Measurements from ENCODE around the gene COBLL1.

COBLL1 gene

DNA sequence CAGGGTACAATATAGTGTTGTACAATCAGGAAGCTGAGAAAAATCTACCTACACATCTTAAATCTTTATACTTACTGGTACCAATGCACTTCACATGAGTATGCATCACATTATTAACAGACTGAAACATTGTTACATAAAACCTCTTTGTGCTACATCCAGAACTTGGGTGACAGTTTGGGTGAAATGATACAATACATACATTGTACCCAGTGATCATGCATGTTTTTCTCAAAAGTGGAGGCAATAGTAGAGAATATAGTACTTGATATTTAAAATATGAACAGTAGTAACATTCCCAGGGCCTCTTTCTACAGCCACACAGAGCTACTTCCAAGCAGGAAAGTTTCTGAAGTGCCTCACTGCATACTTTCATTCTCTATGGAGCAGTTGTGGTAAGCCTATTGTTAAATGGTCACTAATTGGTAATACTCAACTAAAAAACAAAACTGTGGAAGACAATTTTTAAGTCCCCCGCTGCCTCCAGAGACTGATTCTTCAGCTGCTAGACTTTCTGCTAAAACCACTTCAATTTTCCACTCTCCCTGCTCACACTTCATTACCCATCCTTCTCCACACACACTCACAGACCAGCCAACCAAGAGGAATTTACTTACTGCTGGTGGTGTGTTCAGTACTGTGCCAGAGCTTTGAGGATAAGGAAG, 197.5 kb downstream of the COBLL1 start:
- TF ChIP-seq, protein P1, sequence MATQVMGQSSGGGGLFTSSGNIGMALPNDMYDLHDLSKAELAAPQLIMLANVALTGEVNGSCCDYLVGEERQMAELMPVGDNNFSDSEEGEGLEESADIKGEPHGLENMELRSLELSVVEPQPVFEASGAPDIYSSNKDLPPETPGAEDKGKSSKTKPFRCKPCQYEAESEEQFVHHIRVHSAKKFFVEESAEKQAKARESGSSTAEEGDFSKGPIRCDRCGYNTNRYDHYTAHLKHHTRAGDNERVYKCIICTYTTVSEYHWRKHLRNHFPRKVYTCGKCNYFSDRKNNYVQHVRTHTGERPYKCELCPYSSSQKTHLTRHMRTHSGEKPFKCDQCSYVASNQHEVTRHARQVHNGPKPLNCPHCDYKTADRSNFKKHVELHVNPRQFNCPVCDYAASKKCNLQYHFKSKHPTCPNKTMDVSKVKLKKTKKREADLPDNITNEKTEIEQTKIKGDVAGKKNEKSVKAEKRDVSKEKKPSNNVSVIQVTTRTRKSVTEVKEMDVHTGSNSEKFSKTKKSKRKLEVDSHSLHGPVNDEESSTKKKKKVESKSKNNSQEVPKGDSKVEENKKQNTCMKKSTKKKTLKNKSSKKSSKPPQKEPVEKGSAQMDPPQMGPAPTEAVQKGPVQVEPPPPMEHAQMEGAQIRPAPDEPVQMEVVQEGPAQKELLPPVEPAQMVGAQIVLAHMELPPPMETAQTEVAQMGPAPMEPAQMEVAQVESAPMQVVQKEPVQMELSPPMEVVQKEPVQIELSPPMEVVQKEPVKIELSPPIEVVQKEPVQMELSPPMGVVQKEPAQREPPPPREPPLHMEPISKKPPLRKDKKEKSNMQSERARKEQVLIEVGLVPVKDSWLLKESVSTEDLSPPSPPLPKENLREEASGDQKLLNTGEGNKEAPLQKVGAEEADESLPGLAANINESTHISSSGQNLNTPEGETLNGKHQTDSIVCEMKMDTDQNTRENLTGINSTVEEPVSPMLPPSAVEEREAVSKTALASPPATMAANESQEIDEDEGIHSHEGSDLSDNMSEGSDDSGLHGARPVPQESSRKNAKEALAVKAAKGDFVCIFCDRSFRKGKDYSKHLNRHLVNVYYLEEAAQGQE (IDR thresholded peaks at IDR 0.05; ENCODE audit: low read depth): no peak
- TF ChIP-seq RAD21 (IDR thresholded peaks at IDR 0.05; ENCODE audit: low read depth) (no peak), CEBPB (IDR thresholded peaks at IDR 0.05) (no peak), EGR1 (IDR thresholded peaks at IDR 0.05) (no peak), YY1 (IDR thresholded peaks at IDR 0.05; ENCODE audit: low read depth) (no peak), TEAD4 (IDR thresholded peaks at IDR 0.05) (no peak), FOXM1 (IDR thresholded peaks at IDR 0.05; ENCODE audit: borderline replicate concordance, low read depth) (no peak), NFIC (IDR thresholded peaks at IDR 0.05) (no peak), CREB1 (IDR thresholded peaks at IDR 0.05; ENCODE audit: low read depth) (no peak), ZBTB7A (IDR thresholded peaks at IDR 0.05; ENCODE audit: low read depth) (no peak)
- TF ChIP-seq, protein P2, sequence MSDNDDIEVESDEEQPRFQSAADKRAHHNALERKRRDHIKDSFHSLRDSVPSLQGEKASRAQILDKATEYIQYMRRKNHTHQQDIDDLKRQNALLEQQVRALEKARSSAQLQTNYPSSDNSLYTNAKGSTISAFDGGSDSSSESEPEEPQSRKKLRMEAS (IDR thresholded peaks at IDR 0.05): no peak
- TF ChIP-seq, protein P3, sequence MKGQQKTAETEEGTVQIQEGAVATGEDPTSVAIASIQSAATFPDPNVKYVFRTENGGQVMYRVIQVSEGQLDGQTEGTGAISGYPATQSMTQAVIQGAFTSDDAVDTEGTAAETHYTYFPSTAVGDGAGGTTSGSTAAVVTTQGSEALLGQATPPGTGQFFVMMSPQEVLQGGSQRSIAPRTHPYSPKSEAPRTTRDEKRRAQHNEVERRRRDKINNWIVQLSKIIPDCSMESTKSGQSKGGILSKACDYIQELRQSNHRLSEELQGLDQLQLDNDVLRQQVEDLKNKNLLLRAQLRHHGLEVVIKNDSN (IDR thresholded peaks at IDR 0.05): no peak

DNA sequence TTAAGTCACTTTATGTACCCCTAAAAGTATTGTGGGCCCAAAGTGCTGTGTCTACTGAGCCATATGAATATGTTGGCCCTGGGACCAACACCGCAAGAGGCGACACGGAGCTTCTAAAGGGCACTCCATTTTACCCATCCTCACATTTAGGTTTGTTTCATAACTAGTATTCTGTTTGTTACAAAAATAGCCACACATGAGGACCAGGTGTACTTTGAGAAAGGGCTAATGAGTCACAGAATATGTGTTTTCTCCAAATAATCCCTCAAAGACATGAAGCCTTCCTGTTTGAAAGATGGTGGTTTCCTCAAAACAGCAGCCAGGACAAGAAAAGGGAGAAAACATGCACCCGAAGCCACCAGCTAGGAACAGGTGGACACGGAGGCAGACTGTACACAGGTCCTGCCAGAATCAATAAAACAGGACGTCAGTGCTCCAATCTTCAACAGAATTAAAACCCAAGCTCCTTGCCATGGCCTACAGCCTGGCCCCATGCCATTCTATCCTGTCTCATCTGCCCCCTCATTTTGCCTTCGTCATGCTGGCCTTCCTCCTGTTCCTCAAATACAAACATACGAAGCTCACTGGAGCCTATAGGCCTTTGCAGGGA, 198.6 kb downstream of the COBLL1 start:
- TF ChIP-seq, protein P3 (IDR thresholded peaks at IDR 0.05): no peak
- TF ChIP-seq CREB1 (IDR thresholded peaks at IDR 0.05; ENCODE audit: low read depth) (no peak), RAD21 (IDR thresholded peaks at IDR 0.05; ENCODE audit: low read depth) (no peak), FOXM1 (IDR thresholded peaks at IDR 0.05; ENCODE audit: borderline replicate concordance, low read depth) (no peak), CEBPB (IDR thresholded peaks at IDR 0.05) (no peak), NFIC (IDR thresholded peaks at IDR 0.05) (no peak), EGR1 (IDR thresholded peaks at IDR 0.05) (no peak), TEAD4 (IDR thresholded peaks at IDR 0.05) (no peak), TAF1 (IDR thresholded peaks at IDR 0.05; ENCODE audit: low read depth) (no peak), TCF12 (IDR thresholded peaks at IDR 0.05; ENCODE audit: low read depth) (no peak), ZBTB7A (IDR thresholded peaks at IDR 0.05; ENCODE audit: low read depth) (no peak), YY1 (IDR thresholded peaks at IDR 0.05; ENCODE audit: low read depth) (no peak)
- TF ChIP-seq, protein P2 (IDR thresholded peaks at IDR 0.05): no peak
- TF ChIP-seq, protein P1 (IDR thresholded peaks at IDR 0.05; ENCODE audit: low read depth): no peak

DNA sequence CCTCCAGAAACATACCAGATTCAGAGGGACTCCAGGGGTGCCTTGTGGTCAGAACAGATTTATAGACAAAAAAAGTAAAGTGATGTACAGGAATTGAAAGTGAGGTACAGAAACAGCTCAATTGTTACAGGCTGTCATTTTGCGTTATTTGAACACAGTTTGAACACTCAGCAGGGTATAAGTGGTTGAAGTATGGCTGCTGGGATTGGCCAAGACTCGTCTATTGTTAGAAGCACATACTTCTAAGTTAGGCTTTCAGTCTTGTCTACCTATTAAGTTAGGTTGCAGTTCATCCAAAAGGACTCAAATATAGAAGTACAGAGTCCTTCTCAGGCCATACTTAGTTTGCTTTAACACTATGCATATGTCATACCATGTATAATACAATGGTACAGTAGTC, 199.4 kb downstream of the COBLL1 start:
- TF ChIP-seq, protein P3 (IDR thresholded peaks at IDR 0.05): no peak
- TF ChIP-seq NFIC (IDR thresholded peaks at IDR 0.05): no peak

All from Ishikawa (cell line).